Glomerular endothelial cell (primary cell): Measurements from ENCODE around the gene BANK1. TPM values are rescaled to one million over a fixed set of nuclear protein-coding genes. Genes with fewer than 3 reads are reported as not detected.

Source experiments
- DNase-seq: peaks from one replicate; pipeline ENCODE4 v3.0.0-alpha.2; 2011; ENCODE audit warnings: low read depth, low spot score; ENCODE audit errors: extremely low read depth
- total RNA-seq: library from RNA; depleted of rRNA; stranded (reverse); fragments of >200 nt; gene quantifications from 2 replicates; pipeline ENCODE4 v1.2.3, GENCODE V29; 2015

Gene BANK1
- total RNA-seq, 1 donor from 2014 or later, result 0.18 TPM

DNA sequence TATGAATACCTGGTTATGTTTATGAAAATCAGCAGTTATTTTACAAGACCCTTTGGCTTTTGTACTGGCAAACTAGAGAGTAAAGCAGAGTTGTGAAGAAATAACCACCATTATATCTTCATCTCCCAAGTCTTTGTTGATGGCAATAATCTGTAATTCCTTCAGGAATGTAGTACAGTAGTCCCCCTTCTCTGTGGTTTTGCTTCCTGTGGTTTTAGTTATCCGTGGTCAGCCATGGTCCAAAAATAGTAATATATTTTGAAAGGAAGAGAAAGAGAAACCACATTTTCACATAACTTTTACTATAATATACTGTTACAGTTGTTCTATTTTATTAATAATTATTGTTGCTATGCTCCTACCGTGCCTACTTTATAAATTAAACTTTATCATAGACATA is 27.8 kb downstream of the BANK1 start:
- no peak for DNase-seq

DNA sequence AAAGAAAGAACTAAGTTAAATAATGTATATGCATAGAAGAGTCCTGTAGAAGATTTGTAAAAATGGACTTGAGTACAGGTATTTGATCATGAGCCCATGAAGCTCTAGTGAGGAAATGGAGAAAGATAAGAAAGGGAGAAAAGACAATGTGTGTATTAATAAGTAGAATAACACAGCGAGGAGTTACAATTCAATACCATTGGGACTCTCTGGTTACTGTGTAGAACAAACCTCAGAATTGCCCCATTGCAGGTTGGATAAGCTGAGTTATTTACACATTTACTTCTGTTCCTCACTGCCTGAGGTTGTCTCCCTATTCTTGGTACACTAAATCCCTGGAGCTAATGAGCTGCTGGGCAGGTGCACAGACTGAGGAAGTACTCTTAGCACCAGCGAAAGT is 33.3 kb downstream of the BANK1 start:
- DNase-seq, result no peak

DNA sequence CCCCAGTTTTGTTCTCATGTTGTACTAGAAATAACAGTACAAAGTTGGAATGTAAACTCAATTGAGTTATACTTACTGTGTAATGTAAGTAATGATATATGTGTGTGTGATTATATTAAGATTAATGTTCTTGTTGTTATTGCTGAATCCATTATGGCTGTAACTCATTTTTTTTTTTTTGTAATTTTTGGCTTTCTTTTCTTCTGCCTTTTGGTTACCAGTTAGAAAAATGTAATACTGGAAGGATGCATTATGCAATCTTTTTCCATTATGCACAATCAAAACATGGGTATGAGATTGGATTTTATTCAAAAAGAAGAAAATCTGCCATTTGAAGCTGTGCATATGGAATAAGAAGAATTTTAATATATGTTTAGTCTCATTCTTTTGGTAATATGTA is 34.0 kb downstream of the BANK1 start:
- no peak for DNase-seq

DNA sequence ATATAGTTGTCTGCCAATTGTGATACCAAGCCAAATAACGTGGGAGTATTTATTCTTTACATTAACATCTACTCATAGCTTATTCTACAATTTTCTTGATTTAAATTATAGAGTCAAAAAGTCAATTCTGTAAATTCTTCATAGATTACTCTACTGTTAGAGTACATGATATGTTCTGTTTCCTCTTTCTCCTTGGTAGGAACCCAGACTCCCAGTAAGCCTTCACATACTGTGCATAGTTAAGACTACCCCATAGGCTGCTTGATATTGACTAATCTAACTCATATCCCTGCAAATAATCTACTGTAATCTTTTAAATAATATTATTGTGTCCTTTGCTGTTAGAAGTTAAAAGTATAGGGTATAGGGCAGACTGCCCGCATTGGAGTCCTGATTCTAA is 35.4 kb downstream of the BANK1 start:
- DNase-seq, result no peak

DNA sequence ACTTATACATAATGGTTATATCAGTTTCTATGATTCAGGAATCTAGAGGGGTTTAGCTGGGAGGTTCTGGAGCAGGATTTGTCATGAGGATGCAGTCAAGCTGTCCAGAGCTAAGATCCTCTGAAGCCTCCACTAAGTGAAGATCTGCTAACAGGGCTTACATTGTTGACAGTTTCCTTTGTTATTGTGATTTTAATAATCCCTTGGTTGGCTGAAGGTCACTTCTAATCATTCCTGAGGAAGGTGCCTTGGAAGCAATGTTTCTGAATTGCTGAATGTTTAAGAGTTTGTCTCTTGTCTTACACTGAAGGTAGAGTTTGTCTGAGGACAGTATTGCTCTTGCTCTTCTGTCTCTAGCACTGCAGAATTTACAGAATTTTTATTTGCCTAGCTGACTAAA is 41.3 kb downstream of the BANK1 start:
- no peak for DNase-seq

DNA sequence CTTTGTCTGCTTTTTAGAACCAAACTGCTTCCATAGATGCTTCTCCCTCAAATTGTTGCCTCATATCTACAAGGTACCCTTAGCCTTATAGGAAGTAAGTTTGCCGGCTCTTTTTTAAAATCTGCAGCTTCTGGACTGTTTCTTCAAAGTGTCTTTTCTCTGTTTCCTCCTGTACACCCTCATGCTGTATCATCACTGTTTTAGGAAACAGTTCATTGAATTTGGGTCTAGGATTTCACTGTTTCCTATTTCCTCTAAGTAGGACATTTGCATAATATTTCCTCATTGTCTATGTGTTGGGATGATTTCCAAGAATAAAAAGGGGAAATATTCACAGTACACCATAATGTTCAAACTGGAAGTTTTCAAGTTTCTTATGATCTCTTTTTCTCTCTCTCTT is 43.0 kb downstream of the BANK1 start:
- DNase-seq, result no peak

DNA sequence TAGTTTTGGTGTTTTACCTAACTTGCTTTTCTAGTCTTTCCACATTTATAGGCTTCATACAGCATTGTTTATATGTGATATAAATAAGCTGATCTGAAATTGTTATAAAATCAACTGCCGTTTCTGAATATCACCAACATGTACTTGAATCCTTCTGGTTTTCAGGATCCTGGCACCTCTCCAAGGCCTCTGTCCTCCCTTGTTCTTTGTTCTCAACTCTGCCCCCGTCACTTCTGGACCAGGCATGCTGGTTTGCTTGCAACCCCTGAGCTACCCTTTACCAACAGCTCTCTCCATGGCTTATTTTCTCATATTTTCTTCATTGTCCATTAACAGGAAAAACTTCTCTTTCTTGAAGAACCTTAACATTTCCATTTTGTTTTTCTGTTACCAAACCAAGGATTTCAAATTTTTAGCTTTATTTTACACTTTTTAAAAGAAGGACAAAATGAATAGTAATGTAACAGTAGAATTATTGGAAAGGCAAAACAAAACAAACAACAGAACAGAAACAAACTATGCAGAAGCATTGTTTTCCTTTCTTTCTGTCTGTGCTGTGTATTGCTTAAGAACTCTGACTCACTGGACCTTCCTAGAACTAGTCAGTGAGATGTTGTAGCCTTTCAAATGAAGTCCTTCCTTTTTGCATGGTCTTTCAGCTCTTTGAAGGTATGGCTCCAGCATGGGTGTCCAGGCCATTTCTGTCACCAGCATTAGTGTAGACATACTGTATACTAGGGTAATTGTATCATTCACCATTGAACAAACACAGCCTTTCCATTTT is 44.8 kb downstream of the BANK1 start:
- peak; percentile 10 for DNase-seq

DNA sequence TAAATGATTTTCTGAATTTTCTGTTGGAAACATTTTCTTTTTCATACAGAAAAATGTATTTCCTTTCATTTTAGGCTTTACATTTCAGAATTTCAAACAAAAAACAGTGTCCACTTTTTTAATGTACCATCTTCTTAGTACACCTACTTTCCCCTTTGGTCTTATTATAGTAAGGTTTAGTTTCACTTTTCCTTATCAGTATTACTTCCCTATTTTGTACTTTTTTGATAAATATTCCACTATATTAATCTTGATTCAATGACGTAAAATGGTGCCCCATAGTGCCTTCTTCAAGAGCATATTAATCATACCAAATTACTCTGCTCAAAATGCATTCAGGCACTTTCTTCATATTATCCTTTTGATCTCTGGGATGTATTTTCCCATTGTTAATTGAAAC is 52.5 kb downstream of the BANK1 start:
- DNase-seq, result no peak

DNA sequence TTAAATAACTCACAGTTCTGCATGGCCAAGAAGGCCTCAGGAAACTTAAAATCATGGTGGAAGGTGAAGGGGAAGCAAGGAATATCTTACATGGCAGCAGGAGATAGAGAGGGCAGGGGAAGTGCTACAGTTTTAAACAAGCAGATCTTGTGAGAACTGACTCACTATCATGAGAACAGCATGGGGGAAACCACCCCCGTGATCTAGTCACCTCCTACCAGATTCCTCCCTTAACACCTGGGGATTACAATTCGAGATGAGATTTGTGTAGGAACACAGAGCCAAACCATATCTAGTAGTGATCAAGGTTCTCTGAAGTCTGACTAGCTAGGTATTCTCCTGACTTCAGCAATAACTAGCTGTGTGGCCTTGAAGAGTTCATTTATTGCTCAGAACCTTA is 56.0 kb downstream of the BANK1 start:
- no peak for DNase-seq

DNA sequence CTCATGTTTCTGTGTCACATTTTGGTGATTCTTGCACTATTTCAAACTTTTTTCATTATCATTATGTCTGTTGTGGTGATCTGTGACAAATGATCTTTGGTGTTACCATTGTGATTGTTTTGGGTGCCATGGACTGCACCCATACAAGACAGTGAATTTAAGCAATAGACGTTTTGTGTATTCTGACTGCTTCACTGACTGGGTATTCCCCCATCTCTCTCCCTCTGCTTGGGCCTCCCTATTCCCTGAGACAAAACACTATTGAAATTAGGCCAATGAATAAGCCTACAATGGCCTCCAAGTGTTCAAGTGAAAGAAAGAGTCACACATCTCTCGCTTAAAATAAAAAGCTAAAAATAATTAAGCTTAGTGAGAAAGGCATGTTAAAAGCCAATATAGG is 60.2 kb downstream of the BANK1 start:
- DNase-seq, result no peak

DNA sequence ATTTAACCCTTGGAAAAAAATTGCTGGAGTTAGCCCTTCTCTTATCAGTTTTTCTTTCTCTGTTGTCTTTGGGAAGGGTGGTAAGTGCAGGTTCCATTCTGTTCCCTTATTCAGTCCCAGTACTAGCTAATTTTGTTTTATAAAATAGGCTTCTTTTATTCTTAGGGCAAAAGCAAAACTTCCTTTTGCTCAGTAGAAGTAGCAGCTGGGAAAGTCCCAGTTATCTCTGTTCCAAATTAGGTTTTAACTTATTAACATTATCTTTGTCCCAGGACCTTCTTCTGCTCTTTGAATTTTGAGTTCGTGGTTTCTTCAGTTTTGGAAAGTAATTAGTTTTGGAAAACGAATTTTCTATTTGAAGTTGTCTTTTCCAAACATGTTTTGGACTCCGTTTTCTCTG is 61.1 kb downstream of the BANK1 start:
- DNase-seq, result no peak

DNA sequence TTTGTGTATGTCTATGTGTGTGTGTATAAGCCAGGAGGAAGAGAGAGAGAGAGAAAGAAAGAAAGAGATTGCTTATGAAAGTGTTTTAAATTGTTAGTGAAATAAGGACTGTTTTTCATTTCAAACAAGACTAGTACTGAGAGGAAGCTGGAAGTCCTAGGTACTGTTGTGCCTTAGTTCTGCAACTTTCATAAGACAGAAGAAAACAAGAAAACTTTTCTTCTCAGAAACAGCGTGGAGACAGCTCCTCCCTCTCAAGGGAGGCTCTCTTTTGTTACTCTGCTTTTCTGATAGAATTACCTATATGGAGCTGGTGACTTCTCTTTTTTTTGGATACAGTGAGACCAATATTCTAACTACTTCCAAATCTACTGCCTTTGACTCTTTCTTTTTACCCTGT is 62.5 kb downstream of the BANK1 start:
- no peak for DNase-seq

DNA sequence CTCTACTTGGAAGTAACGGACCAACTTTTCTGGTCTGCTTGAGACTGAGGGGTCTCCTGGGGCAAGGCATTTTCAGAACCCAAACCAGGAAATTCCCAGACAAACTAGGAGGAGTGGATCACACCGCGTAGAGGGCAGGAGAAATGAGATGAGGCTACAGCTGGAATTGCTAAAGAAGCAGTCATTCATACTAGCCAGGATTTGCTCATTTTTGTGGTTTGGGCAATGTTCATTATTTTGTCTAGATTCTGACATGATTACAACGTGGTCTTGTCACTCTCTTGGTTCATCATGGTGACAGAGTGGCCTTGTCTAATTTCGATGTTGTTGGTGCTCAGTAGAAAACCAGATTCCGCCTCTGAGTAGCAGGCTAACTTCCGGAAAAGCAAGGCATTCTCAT is 63.2 kb downstream of the BANK1 start:
- no peak for DNase-seq

DNA sequence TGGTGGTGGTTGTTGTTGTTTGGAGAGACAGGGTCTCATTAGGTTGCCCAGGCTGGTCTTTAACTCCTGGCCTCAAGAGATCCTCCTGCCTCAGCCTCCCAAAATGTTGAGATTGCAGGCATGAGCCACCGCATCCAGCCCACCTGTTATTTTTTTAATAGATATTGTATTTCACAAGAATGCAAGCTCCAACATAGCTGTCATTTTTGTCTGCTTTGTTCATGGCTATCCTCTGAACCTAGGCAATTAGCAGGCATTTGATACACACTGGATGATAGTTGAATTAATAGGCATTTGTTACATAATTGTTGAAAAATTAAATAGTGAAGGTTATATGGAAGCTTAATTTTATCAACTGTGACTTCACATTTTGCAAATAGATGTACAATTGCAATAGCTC is 64.7 kb downstream of the BANK1 start:
- no peak for DNase-seq

DNA sequence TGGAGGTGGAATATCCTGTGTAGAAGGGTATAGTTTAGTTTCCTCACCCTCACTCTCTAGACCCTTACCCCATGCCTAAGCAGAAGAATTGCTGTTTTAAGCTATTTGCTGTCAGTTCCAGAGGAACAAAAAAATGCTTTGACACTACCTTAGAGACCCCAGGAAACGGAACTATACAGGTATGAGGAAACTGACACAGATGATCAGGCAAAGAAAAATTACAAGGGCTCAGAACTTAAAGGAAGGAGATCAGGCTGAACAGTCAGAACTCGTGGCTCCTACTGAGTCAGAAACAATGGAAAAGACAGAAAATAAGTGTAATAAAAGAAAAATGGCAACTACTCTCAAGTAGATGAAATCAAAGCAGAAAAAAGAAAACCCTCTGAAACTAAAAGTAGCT is 65.6 kb downstream of the BANK1 start:
- DNase-seq, result no peak

DNA sequence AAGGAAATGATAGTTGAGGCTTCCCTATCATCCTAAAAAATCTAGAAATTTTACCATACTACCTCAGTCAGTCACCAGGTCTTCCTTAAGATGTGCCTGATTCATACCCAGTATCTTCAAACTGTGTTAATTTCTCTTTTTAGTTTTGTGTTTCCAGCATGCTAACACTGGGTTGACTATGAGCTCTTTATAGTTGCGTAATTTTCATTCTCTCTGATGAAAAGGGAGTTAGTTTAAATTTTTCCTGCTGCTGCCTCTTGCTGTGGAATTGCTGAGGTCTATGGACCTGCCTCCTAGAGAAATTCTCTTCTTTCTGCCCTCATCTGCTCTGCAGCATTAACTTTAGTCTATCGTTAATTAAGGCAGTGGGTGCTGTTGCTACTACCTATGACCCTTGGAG is 66.6 kb downstream of the BANK1 start:
- no peak for DNase-seq

DNA sequence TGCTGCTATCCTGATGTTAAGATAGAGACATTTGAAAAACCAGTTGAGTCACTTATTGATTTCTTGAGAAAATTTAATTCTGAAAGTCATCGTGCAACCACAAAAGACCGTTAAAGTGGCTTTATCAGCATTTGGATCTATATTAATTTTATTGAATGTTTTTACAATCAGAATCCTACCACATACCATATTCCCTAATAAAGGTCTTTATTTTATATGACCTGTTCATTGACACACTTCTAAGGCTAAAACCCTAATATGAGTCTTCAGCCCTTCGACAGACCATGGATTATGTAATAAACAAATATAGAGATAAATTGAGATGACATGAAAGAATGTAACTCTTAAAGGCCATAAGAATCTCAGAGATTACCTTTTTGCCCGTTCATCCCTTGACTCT is 68.1 kb downstream of the BANK1 start:
- no peak for DNase-seq

DNA sequence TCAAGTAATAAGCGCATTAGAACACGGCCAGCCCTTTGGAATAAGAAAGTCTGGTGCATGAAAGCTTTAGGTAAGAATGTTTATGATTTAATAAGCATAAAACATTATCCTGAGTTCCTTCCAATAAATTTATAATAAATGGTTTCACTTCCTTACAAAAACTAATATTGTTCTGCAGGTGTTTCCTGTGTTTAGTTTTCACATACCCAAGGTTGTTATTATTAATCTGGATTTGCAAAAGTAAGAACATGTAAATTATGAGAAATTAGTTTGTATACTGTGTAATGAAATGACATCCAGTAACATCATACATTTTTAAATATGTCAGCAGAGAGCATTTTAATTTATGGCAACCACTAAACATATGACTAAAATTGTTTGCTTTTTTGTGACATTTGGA is 72.1 kb downstream of the BANK1 start:
- DNase-seq, result peak; percentile 7

DNA sequence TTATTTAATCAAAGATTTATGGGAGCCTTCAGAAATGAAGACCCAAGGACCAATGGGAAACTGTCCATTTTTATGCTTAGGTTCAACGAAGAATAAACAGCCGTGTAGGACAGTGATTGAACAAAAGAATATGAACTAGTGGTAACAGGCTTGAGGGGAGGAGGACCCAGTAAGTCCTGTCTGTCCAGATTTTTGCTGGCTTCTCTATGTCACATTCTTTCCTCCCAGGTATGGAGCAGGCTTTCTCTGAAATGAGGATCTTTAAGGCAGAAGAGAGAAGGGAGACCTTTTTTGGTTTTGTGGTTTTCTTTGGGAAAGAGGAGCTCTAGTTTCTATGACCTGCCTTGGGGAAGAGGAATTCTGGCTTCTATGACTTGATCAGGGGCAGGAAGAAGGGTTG is 74.1 kb downstream of the BANK1 start:
- no peak for DNase-seq

DNA sequence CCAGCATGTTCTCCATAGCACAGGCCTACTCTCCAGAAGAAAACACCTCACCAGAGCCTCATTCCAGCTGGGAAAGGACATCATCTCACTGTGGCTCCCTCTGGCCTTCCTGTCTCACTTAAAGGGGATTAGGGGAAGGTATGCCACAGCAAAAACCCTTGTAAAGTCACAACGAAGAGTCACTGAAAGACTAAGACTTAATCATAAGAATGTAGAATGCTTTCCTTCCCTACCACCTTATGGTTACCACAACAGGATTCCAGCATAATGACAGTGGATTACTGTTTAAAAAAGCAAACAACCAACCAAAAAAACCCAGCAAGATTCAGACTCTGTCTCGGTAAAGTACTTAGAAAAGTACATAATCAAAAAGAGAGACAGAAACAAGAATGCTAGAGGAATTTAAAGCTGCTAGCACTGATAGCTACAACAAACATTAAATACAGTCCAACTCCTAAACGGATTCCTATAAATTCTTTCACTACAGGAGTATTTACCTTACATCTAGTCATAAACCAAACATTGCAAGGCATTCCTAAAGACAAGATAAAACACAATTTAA is 75.1 kb downstream of the BANK1 start:
- no peak for DNase-seq

DNA sequence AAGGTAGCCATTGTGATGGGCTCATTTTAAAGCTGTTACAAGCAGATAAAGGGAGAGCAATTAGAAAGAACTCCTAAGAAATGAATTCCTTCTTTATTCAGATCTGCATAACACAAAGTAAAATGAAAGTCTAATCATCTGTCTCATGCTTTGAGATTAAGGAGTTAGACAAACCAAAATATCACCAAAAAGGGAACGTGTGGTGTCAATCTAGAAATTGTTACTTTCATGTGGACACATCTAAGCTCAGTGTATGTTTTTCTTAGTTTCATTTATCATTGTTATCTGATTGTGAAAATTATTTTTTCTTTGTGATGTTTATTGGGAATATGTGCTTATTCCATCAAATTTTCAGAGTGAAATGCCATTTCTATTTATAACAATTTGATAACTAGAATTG is 80.3 kb downstream of the BANK1 start:
- no peak for DNase-seq

DNA sequence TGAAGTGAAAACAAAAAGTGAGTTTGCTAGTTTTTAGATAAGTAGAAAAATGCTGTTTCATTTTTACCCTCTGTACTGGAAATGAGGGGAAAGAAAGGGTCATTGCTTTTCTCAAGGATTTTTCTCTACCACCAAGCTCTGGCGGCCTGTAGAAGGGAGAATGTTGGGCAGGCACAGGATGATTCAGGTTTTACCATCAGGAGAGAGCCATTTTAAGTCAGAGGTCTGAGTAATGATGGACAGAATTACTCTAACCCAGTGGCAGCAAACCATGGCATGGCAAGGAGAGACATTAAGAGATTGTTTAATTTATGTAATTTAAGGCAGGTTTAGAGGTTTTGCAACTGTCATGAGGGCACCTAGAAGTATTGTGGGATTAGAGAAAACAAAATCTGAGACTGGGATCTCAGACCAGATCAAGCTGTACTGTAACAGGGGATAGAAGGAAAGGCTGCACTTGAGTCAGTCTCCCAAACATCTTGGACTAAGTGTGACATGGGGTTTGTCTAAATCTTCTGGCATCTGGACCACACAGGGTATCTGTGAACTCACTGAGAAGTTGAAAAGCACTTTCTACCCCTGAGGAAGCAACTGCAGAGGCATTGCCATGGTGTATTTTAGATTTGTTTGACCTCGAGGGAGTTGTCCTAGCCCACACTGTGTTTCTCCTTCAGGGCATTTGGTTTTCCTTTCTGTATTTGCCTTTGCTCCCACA is 81.6 kb downstream of the BANK1 start:
- no peak for DNase-seq
